ENCODE data around the gene C5orf34. TPM values are rescaled to one million over a fixed set of nuclear protein-coding genes. Genes with fewer than 3 reads are reported as not detected.

C5orf34 gene
- total and polyA plus RNA-seq, 8 donors, result 1.00 to 7.2 (median 1.6) TPM; not detected in 2

DNA sequence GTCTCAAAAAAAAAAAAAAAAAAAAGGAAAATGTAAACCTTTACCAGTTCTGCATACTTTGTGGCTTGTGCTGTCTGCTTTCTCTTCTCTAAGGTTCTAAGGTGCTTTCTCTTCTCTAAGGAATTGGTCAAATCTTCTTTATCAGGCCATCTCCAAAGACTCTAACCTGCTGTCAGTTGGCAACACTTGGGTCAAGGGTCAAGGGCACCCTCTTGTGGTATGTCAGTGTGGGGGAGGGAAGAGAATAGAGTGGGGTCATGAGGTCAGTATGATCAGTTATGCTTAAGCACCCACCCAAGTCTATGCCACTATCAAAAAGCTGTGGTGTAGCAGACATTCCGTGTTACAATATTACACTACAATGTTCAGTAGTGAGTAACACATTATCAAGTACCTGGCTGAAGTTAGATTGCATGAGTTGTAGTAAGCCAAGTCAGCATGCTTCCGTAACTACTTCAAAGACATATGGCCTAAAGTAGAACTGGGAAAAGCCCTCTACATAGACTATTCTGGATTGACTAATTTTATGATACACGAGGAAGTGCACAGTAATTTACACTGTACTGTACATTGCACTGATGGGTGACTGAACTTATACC lies 77.8 kb downstream of the C5orf34 start:
- 91 to 99% (median 94%) methylated on average over 3 of the region's 3 CpGs for WGBS, 5 donors
- no peak for DNase-seq
- Histone ChIP-seq H3K4me1 (peaks cover 5 to 19% (median 12%) of the 10 kb centered on the region in 4 donors), H3K27me3 (no peaks in the 10 kb centered on the region), H3K4me3 (no peak overlapping the region), H3K27ac (no peak overlapping the region), H3K36me3 (no peaks in the 10 kb centered on the region), H3K9me3 (peaks cover 0 to 15% (median 7%) of the 10 kb centered on the region in 4 donors)
- TF ChIP-seq, protein P1, sequence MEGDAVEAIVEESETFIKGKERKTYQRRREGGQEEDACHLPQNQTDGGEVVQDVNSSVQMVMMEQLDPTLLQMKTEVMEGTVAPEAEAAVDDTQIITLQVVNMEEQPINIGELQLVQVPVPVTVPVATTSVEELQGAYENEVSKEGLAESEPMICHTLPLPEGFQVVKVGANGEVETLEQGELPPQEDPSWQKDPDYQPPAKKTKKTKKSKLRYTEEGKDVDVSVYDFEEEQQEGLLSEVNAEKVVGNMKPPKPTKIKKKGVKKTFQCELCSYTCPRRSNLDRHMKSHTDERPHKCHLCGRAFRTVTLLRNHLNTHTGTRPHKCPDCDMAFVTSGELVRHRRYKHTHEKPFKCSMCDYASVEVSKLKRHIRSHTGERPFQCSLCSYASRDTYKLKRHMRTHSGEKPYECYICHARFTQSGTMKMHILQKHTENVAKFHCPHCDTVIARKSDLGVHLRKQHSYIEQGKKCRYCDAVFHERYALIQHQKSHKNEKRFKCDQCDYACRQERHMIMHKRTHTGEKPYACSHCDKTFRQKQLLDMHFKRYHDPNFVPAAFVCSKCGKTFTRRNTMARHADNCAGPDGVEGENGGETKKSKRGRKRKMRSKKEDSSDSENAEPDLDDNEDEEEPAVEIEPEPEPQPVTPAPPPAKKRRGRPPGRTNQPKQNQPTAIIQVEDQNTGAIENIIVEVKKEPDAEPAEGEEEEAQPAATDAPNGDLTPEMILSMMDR (IDR thresholded peaks at IDR 0.05), result no peak
- TF ChIP-seq POLR2A (IDR thresholded peaks at IDR 0.05) (no peak), POLR2AphosphoS5 (IDR thresholded peaks at IDR 0.05) (no peak), EP300 (IDR thresholded peaks at IDR 0.05) (no peak)
- intact Hi-C loops (cut with DNase I; ENCODE audit: low total_unique reads), result no loop called here

Other genes with a start within 250 kb of the C5orf34 start
- gene HMGCS1, start 201.7 kb downstream of the C5orf34 start, total RNA-seq, result 10 to 100 TPM in 4 of 5 donors, 1 to 10 TPM in 1; 2.9 to 97.9 (median 46.0) TPM
- gene HMGCS1, start 201.7 kb downstream of the C5orf34 start, polyA plus RNA-seq, result 10 to 100 TPM; 38.2 to 87.5 (median 46.6) TPM
- gene CCL28, start 102.8 kb downstream of the C5orf34 start, total RNA-seq, result 10 to 100 TPM in 1 of 5 donors, 1 to 10 TPM in 2, under 1 TPM in 1, not detected in 1; 0.45 to 23.3 (median 7.4) TPM
- gene CCL28, start 102.8 kb downstream of the C5orf34 start, polyA plus RNA-seq, result 10 to 100 TPM in 1 of 3 donors, 1 to 10 TPM in 2; 7.1 to 11.0 (median 8.9) TPM
- gene TMEM267, start 31.3 kb downstream of the C5orf34 start, total RNA-seq, result 10 to 100 TPM in 3 of 5 donors, 1 to 10 TPM in 2; 1.7 to 51.3 (median 11.1) TPM
- gene TMEM267, start 31.3 kb downstream of the C5orf34 start, polyA plus RNA-seq, result 1 to 10 TPM; 4.4 to 8.8 (median 5.3) TPM
- gene PAIP1, start 41.9 kb upstream of the C5orf34 start, total RNA-seq, result 10 to 100 TPM in 4 of 5 donors, 1 to 10 TPM in 1; 3.8 to 93.6 (median 42.5) TPM
- 10 to 100 TPM; 43.3 to 68.6 (median 58.3) TPM for gene PAIP1, start 41.9 kb upstream of the C5orf34 start, polyA plus RNA-seq
- 100 to 1,000 TPM in 1 of 5 donors, 10 to 100 TPM in 3, 1 to 10 TPM in 1; 8.7 to 127 (median 39.8) TPM for gene NNT, start 88.0 kb upstream of the C5orf34 start, total RNA-seq
- gene NNT, start 88.0 kb upstream of the C5orf34 start, polyA plus RNA-seq, result 10 to 100 TPM; 12.5 to 21.2 (median 13.8) TPM

Data from stomach (tissue), 9 donors.